Measurements from ENCODE around the gene SPRYD3. TPM values are rescaled to one million over a fixed set of nuclear protein-coding genes. Genes with fewer than 3 reads are reported as not detected.

The SPRYD3 gene
- polyA plus RNA-seq, 1 experiment: 15.4 TPM

DNA sequence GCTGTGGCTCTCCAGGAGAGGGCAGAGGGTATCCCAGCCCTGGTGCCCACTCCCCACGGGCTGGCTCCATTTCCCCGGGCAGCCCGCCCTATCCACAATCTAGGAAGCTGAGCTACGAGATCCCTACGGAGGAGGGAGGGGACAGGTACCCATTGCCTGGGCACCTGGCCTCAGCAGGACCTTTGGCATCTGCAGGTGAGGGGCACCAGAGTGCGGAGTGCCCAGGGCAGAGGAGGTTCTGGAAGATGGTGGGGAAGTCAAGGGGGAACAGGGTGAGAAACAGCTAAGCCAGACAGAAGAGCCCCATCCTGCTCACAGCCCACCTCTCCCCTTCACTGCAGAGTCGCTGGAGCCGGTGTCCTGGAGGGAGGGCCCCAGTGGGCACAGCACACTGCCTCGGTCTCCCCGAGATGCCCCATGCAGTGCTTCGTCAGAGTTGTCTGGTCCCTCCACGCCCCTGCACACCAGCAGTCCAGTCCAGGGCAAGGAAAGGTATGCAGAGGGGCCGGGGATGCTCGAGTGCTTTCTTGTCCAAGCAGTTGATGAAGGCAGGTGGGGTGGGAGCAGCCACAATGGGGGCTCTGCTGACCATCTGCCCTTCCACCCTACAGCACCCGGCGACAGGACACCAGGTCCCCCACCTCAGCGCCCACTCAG, 19.0 kb downstream of the SPRYD3 start:
- ChIA-PET POLR2A (interaction anchor here (1.3 to 2.0 kb wide), 3 partner anchors 12 kb away, joined by 3 to 12 read pairs (median 4); no protein-coding TSS in a partner anchor), CTCF (interaction anchor here (0.6 kb wide), 1 partner anchor 137 kb away, joined by 3 read pairs; no protein-coding TSS in a partner anchor)
- Histone ChIP-seq H3K9me3 (ENCODE audit: control insufficient read depth, insufficient read depth, low read length) (no peaks in the 10 kb centered on the region), H3K27ac (ENCODE audit: low read depth, low read length) (no peak overlapping the region), H3K4me3 (ENCODE audit: low read depth, low read length) (no peak overlapping the region), H3K27me3 (ENCODE audit: control insufficient read depth, insufficient read depth, low read length) (no peaks in the 10 kb centered on the region)
- TF ChIP-seq, protein P1, sequence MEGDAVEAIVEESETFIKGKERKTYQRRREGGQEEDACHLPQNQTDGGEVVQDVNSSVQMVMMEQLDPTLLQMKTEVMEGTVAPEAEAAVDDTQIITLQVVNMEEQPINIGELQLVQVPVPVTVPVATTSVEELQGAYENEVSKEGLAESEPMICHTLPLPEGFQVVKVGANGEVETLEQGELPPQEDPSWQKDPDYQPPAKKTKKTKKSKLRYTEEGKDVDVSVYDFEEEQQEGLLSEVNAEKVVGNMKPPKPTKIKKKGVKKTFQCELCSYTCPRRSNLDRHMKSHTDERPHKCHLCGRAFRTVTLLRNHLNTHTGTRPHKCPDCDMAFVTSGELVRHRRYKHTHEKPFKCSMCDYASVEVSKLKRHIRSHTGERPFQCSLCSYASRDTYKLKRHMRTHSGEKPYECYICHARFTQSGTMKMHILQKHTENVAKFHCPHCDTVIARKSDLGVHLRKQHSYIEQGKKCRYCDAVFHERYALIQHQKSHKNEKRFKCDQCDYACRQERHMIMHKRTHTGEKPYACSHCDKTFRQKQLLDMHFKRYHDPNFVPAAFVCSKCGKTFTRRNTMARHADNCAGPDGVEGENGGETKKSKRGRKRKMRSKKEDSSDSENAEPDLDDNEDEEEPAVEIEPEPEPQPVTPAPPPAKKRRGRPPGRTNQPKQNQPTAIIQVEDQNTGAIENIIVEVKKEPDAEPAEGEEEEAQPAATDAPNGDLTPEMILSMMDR (IDR thresholded peaks at IDR 0.05; ENCODE audit: low read depth, low read length): no peak
- no peak for DNase-seq (ENCODE audit: low read depth, low spot score)

GRCh38 chr12:53059434-53060063, 19.6 kb downstream of the SPRYD3 start:
- DNase-seq (ENCODE audit: low read depth, low spot score): no peak
- TF ChIP-seq, protein P1 (IDR thresholded peaks at IDR 0.05; ENCODE audit: low read depth, low read length): no peak
- H3K27me3 ChIP-seq (ENCODE audit: control insufficient read depth, insufficient read depth, low read length): no peaks in the 10 kb centered on the region
- CTCF ChIA-PET: interaction anchor here (0.6 kb wide), 1 partner anchor 138 kb away, joined by 3 read pairs; no protein-coding TSS in a partner anchor
- POLR2A ChIA-PET: interaction anchor here (0.6 to 1.3 kb wide), 3 partner anchors 11 to 16 kb away, joined by 3 to 4 read pairs (median 3); no protein-coding TSS in a partner anchor
- H3K27ac ChIP-seq (ENCODE audit: low read depth, low read length): no peak overlapping the region
- H3K4me3 ChIP-seq (ENCODE audit: low read depth, low read length): no peak overlapping the region
- H3K9me3 ChIP-seq (ENCODE audit: control insufficient read depth, insufficient read depth, low read length): no peaks in the 10 kb centered on the region

GRCh38 chr12:53058674-53059433, 20.3 kb downstream of the SPRYD3 start:
- POLR2A ChIA-PET: interaction anchor here (0.6 to 1.3 kb wide), 4 partner anchors 11 to 38 kb away, joined by 3 to 4 read pairs (median 3); no protein-coding TSS in a partner anchor
- no peak for DNase-seq (ENCODE audit: low read depth, low spot score)
- TF ChIP-seq, protein P1 (IDR thresholded peaks at IDR 0.05; ENCODE audit: low read depth, low read length): no peak

DNA sequence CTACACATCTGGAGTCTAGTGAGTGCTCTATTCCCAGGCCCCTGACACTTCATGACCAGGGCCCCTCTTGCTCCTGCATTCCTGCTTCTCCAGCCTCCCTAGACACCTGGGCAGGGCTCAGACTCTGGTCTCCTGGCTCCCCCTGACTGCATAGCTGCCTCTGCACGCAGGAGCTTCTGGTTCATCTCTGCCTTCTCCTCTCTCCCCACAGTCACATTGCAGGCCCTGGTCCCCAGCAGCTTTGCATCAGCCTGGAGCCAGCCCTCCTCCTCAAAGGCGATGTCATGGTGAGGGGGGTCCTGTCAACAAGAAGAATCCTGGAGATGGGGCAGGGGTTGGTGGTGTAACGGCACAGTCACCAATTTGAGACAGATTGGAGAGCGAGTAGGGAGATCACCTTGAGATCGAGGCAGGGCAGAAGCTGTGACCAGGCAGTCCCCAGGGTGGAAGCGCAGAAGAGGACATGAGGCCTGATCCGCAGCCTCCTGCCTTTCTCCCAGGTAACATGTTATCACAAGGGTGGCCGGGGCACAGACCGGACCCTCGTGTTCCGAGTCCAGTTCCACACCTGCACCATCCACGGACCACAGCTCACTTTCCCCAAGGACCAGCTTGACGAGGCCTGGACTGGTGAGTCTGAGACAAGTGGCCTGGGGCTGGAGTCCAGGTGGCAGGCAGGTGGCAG, 21.2 kb downstream of the SPRYD3 start:
- no peaks in the 10 kb centered on the region for H3K9me3 ChIP-seq (ENCODE audit: control insufficient read depth, insufficient read depth, low read length)
- POLR2A ChIA-PET: interaction anchor here (1.2 kb wide), 1 partner anchor 8 kb away, joined by 4 read pairs; no protein-coding TSS in a partner anchor
- no peaks in the 10 kb centered on the region for H3K27me3 ChIP-seq (ENCODE audit: control insufficient read depth, insufficient read depth, low read length)
- no peak overlapping the region for H3K4me3 ChIP-seq (ENCODE audit: low read depth, low read length)
- no peak for DNase-seq (ENCODE audit: low read depth, low spot score)
- H3K27ac ChIP-seq (ENCODE audit: low read depth, low read length): no peak overlapping the region
- TF ChIP-seq, protein P1 (IDR thresholded peaks at IDR 0.05; ENCODE audit: low read depth, low read length): no peak
- CTCF ChIA-PET: interaction anchor here (1.5 to 1.9 kb wide), 2 partner anchors 8 to 140 kb away, joined by 4 to 12 read pairs; no protein-coding TSS in a partner anchor

More at GRCh38 chr12:53058674-53059433, 20.3 kb downstream of the SPRYD3 start:
- H3K9me3 ChIP-seq (ENCODE audit: control insufficient read depth, insufficient read depth, low read length): no peaks in the 10 kb centered on the region
- no peak overlapping the region for H3K27ac ChIP-seq (ENCODE audit: low read depth, low read length)
- no peaks in the 10 kb centered on the region for H3K27me3 ChIP-seq (ENCODE audit: control insufficient read depth, insufficient read depth, low read length)
- CTCF ChIA-PET: no interaction called here
- no peak overlapping the region for H3K4me3 ChIP-seq (ENCODE audit: low read depth, low read length)

Data from AG04450 (cell line).